OCI-M2 (cell line): ENCODE measurements around the gene DLL4.

ENCODE experiments used
- DNase-seq: peaks from one replicate; lab custom pipeline; 2025; ENCODE audit not compliant: unreplicated experiment; lab: John Stamatoyannopoulos, UW

DLL4 gene

GRCh38 chr15:40928821-40929659, at the start of gene DLL4:
TSS of gene DLL4 (plus strand) at chr15:40929340. CDS start at chr15:40929669, 329 bp downstream.
- peak; percentile 13 for DNase-seq

GRCh38 chr15:40879609-40880008, 49.5 kb upstream of the DLL4 start:
- no peak for DNase-seq

- no peak for DNase-seq
Measured at GRCh38 chr15:40881351-40881750, 47.8 kb upstream of the DLL4 start.

- DNase-seq, result no peak
Measured at GRCh38 chr15:40886586-40886985, 42.6 kb upstream of the DLL4 start.

- no peak for DNase-seq
Measured at GRCh38 chr15:40889112-40889511, 40.0 kb upstream of the DLL4 start.

GRCh38 chr15:40891138-40891537, 38.0 kb upstream of the DLL4 start:
- no peak for DNase-seq

- peak; percentile 12 for DNase-seq
Measured at GRCh38 chr15:40891810-40892446, 37.2 kb upstream of the DLL4 start.

- no peak for DNase-seq
Measured at GRCh38 chr15:40892447-40893012, 36.6 kb upstream of the DLL4 start.

- no peak for DNase-seq
Measured at GRCh38 chr15:40893019-40893670, 36.0 kb upstream of the DLL4 start.

GRCh38 chr15:40893733-40894680, 35.1 kb upstream of the DLL4 start, which contains the start of gene VPS18:
TSS of gene VPS18 (plus strand) at chr15:40894450. CDS start at chr15:40894769, 319 bp downstream.
- DNase-seq, result peak; percentile 91

- DNase-seq, result peak; percentile 48
Measured at GRCh38 chr15:40894681-40895448, 34.3 kb upstream of the DLL4 start.

GRCh38 chr15:40899536-40900207, 29.5 kb upstream of the DLL4 start:
- DNase-seq, result no peak

- DNase-seq, result no peak
Measured at GRCh38 chr15:40900256-40901052, 28.7 kb upstream of the DLL4 start.

GRCh38 chr15:40901053-40901443, 28.1 kb upstream of the DLL4 start:
- no peak for DNase-seq

- DNase-seq, result no peak
Measured at GRCh38 chr15:40902605-40903561, 26.3 kb upstream of the DLL4 start.

GRCh38 chr15:40904552-40905201, 24.5 kb upstream of the DLL4 start:
- DNase-seq, result no peak
